Spleen (tissue), 11 donors: ENCODE results near the gene ZNF296. TPM values are rescaled to one million over a fixed set of nuclear protein-coding genes. Genes with fewer than 3 reads are reported as not detected.

Experiments
- DNase-seq: peaks from one replicate; pipeline ENCODE4 v3.0.0-alpha.2; 2020
- H3K27ac ChIP-seq, 8 donors: fragments of 200-600 bp; sonication (generic) in 7 of 8; 1 replicate in 4 of 8; 2 replicates in 4 of 8; pipeline versions ENCODE4 v1.5.0 to v1.8.0; 2016 to 2021; ENCODE audit warnings: inconsistent platforms in 4 of 8, mild to moderate bottlenecking in 4 of 8, moderate library complexity in 1 of 8
- H3K27me3 ChIP-seq, 7 donors: fragments of 200-600 bp; sonication (generic) in 6 of 7; replicated peaks in 1 of 7; 1 replicate in 4 of 7; 2 replicates in 3 of 7; pipeline versions ENCODE4 v1.5.0 to v1.8.0; 2016 to 2021; ENCODE audit warnings: inconsistent platforms in 3 of 7, mild to moderate bottlenecking in 1 of 7
- H3K36me3 ChIP-seq, 6 donors: fragments of 200-600 bp; sonication (generic) in 5 of 6; 1 replicate in 4 of 6; 2 replicates in 2 of 6; pipeline versions ENCODE4 v1.5.0 to v1.8.0; 2016 to 2021; ENCODE audit warnings: inconsistent platforms in 2 of 6
- H3K4me1 ChIP-seq, 6 donors: fragments of 200-600 bp; sonication (generic) in 5 of 6; 1 replicate in 3 of 6; 2 replicates in 3 of 6; pipeline versions ENCODE4 v1.5.0 to v1.8.0; 2016 to 2021; ENCODE audit warnings: inconsistent platforms in 3 of 6
- H3K4me3 ChIP-seq, 8 donors: fragments of 200-600 bp; sonication (generic) in 7 of 8; 1 replicate in 4 of 8; 2 replicates in 4 of 8; pipeline versions ENCODE4 v1.5.0 to v1.8.0; 2016 to 2021; ENCODE audit warnings: inconsistent platforms in 4 of 8, mild to moderate bottlenecking in 4 of 8, moderate library complexity in 2 of 8
- H3K9me3 ChIP-seq, 8 donors: fragments of 200-600 bp; sonication (generic) in 7 of 8; 1 replicate in 4 of 8; 2 replicates in 4 of 8; pipeline versions ENCODE4 v1.5.0 to v1.8.0; 2016 to 2021; ENCODE audit warnings: inconsistent platforms in 4 of 8
- CTCF ChIP-seq, 11 experiments: fragments of 200-600 bp in 7 of 11; fragments of 450-650 bp in 4 of 11; sonication (generic) in 4 of 11; IDR thresholded peaks in 8 of 11; conservative IDR thresholded peaks in 3 of 11; 1 replicate in 7 of 11; 2 replicates in 4 of 11; pipeline versions ENCODE4 v1.4.0 to v1.8.0; 2016 to 2021; ENCODE audit warnings: antibody characterized with exemption in 11 of 11, inconsistent platforms in 4 of 11, mild to moderate bottlenecking in 1 of 11
- POLR2A ChIP-seq, 3 donors: fragments of 450-650 bp; IDR thresholded peaks; one replicate each; pipeline ENCODE4 v1.5.1; 2017; ENCODE audit warnings: antibody characterized with exemption in 3 of 3, mild to moderate bottlenecking in 1 of 3
- POLR2AphosphoS5 ChIP-seq, 3 donors: sonication (generic); formaldehyde crosslinking; IDR thresholded peaks; one replicate each; pipeline ENCODE4 v1.5.1; 2017; ENCODE audit warnings: antibody characterized with exemption in 3 of 3
- WGBS, 5 donors: extraction: QIAGEN DNeasy Blood & Tissue Kit in 3 of 5; methylation state at CpG; one replicate each; pipeline versions ENCODE4 v1.1.5 to v1.1.7; 2013 to 2018; 5-methylcytosine and 5-hydroxymethylcytosine counted together
- intact Hi-C: fragments of 100-400 bp; cut with DNase I; formaldehyde crosslinking; loops from one replicate; pipeline ENCODE4 v1.15.0; 2023; ENCODE audit warnings: low total_unique reads
- polyA plus RNA-seq, 3 donors: library from polyadenylated mRNA; stranded (reverse); fragments of 200-250 nt; gene quantifications; one replicate each; pipeline ENCODE4 v1.2.1, GENCODE V29; 2013
- total RNA-seq, 7 donors: library from RNA; depleted of rRNA in 3 of 7; stranded (reverse); fragments of >200 nt in 3 of 7; fragmentation: NEBNext Ultra II Directional in 4 of 7; extraction: Animal tissue kit (Norgen Biotek cat#: 25700) in 4 of 7; gene quantifications; one replicate each; pipeline versions ENCODE4 v1.1.0 to v1.2.1, GENCODE V29; 2016 to 2021
- donor health status: healthy with polysubstance abuse.
- donor health status: DM: no; HTN: no; CAD: no; lungs with moderate emphysema.
- donor health status: DM: no; HTN: no; CAD: no.
- donor health status: Bipolar disorder and iron deficiency.
- donor health status: healthy.
- donor health status: DM: no; HTN: no; CAD: no.
- donor health status: DM: yes; HTN: yes; CAD: no.

ZNF296 gene
- total and polyA plus RNA-seq, 10 donors = 3.9 to 11.9 (median 7.4) TPM

DNA sequence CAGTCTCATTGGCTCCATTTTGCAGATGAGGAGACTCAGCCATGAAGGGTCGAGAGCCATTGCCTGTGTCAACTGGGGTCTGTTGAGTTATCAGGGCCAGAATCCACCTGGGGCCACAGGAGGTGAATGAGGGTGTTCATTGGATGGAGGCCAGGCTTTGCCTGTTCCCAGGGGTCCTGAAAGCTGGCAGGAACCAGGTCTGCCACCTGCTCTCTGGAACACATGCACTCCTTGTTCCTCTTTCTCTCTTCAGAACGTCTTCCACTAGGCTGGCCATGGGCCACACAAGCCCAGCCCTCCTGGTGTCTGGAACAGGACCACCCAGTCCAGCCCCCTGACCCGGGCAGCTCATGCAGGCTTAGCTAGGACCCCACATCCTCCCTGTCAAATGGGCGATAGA is 37.8 kb upstream of the ZNF296 start:
- peaks cover 16 to 92% (median 46%) of the 10 kb centered on the region in 6 donors for H3K4me1 ChIP-seq
- TF ChIP-seq POLR2AphosphoS5 (IDR thresholded peaks at IDR 0.05) = no peak
- no peak for TF ChIP-seq CTCF (IDR thresholded peaks at IDR 0.05 in 8 of 11, conservative IDR thresholded peaks at IDR 0.05 in 3 of 11)
- TF ChIP-seq POLR2A (IDR thresholded peaks at IDR 0.05) = no peak
- intact Hi-C loops = no loop called here

GRCh38 chr19:45113628-45114027 is 37.4 kb upstream of the ZNF296 start:
- WGBS, 5 donors = 68 to 89% (median 87%) methylated on average over 4 to 9 of the region's 9 CpGs
- Histone ChIP-seq H3K27me3 (no peaks in the 10 kb centered on the region), H3K27ac (no peak overlapping the region), H3K4me3 (no peak overlapping the region), H3K36me3 (no peaks in the 10 kb centered on the region), H3K9me3 (no peaks in the 10 kb centered on the region), H3K4me1 (peaks cover 15 to 87% (median 41%) of the 10 kb centered on the region in 6 donors)
- no peak for TF ChIP-seq POLR2AphosphoS5 (IDR thresholded peaks at IDR 0.05)
- intact Hi-C loops = no loop called here
- DNase-seq = no peak

More for the DNA sequence above, 37.8 kb upstream of the ZNF296 start:
- Histone ChIP-seq H3K4me3 (no peak overlapping the region), H3K27ac (no peak overlapping the region), H3K27me3 (no peaks in the 10 kb centered on the region), H3K36me3 (no peaks in the 10 kb centered on the region), H3K9me3 (no peaks in the 10 kb centered on the region)
- no peak for DNase-seq
- 42 to 73% (median 64%) methylated on average over 3 to 4 of the region's 4 CpGs for WGBS, 5 donors

- H3K27ac ChIP-seq = no peak overlapping the region
- TF ChIP-seq POLR2A (IDR thresholded peaks at IDR 0.05) (no peak), CTCF (IDR thresholded peaks at IDR 0.05 in 8 of 11, conservative IDR thresholded peaks at IDR 0.05 in 3 of 11) (no peak), POLR2AphosphoS5 (IDR thresholded peaks at IDR 0.05) (no peak)
- no peak for DNase-seq
- WGBS, 5 donors = 91 to 94% (median 93%) methylated on average over 11 of the region's 11 CpGs
- H3K9me3 ChIP-seq = no peaks in the 10 kb centered on the region
- H3K4me1 ChIP-seq = peaks cover 1 to 85% (median 31%) of the 10 kb centered on the region in 6 donors
- intact Hi-C loops = no loop called here
- H3K4me3 ChIP-seq = no peak overlapping the region
- no peaks in the 10 kb centered on the region for H3K27me3 ChIP-seq
- no peaks in the 10 kb centered on the region for H3K36me3 ChIP-seq
These were observed 36.0 kb upstream of the ZNF296 start for GRCh38 chr19:45112111-45112827.

DNA sequence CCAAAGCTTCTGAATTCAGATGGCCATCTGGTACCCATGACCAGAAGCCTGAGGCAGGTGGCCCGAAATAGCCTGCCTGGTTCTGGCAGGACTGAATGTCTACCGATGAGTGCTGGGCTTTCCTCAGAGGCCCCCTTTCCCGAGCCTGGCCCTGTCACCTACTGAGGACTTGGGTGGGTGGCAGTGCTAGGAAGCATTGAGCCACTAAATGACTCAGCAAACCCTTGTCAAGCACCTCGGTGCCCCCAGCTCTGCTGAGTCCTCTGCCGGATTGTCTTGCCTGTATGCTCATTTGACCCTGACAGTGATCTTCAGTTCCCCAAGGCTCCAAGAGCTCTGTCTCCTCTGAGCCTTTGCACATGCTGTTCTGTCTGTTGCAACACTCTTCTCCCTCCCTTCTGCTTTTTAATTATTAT is 34.6 kb upstream of the ZNF296 start:
- no peaks in the 10 kb centered on the region for H3K27me3 ChIP-seq
- TF ChIP-seq POLR2AphosphoS5 (IDR thresholded peaks at IDR 0.05) (no peak), CTCF (IDR thresholded peaks at IDR 0.05 in 8 of 11, conservative IDR thresholded peaks at IDR 0.05 in 3 of 11) (no peak), POLR2A (IDR thresholded peaks at IDR 0.05) (no peak)
- peaks cover 0 to 75% (median 19%) of the 10 kb centered on the region in 6 donors for H3K4me1 ChIP-seq
- DNase-seq = no peak
- no peak overlapping the region for H3K27ac ChIP-seq
- intact Hi-C loops = no loop called here
- no peaks in the 10 kb centered on the region for H3K36me3 ChIP-seq
- no peaks in the 10 kb centered on the region for H3K9me3 ChIP-seq
- H3K4me3 ChIP-seq = no peak overlapping the region
- 33 to 58% (median 45%) methylated on average over 4 to 5 of the region's 5 CpGs for WGBS, 5 donors
